Measurements from ENCODE around the gene TBCD. TPM values are rescaled to one million over a fixed set of nuclear protein-coding genes. Genes with fewer than 3 reads are reported as not detected.

The TBCD gene
- total RNA-seq, 1 donor from 2014 or later = 207 TPM

GRCh38 chr17:82881324-82881823 is 129.5 kb downstream of the TBCD start:
- H3K27me3 Mint-ChIP-seq (ENCODE audit: unreplicated experiment) = peaks cover 11% of the 10 kb centered on the region

GRCh38 chr17:82881900-82882714 is 130.2 kb downstream of the TBCD start:
- Mint-ChIP-seq H3K27ac (ENCODE audit: unreplicated experiment) (peak overlapping the region; percentile 13), H3K9me3 (ENCODE audit: unreplicated experiment) (no peaks in the 10 kb centered on the region)

More at GRCh38 chr17:82881324-82881823, 129.5 kb downstream of the TBCD start:
- H3K4me3 Mint-ChIP-seq (ENCODE audit: unreplicated experiment) = no peak overlapping the region
- DNase-seq (ENCODE audit: low spot score) = no peak
- peaks cover 32% of the 10 kb centered on the region for H3K36me3 Mint-ChIP-seq (ENCODE audit: low read depth, unreplicated experiment)
- H3K9me3 Mint-ChIP-seq (ENCODE audit: unreplicated experiment) = no peaks in the 10 kb centered on the region
- no peak overlapping the region for H3K27ac Mint-ChIP-seq (ENCODE audit: unreplicated experiment)
- no peak for TF ChIP-seq CTCF (IDR thresholded peaks at IDR 0.05; ENCODE audit: unreplicated experiment)
- H3K4me1 Mint-ChIP-seq (ENCODE audit: unreplicated experiment) = peaks cover 40% of the 10 kb centered on the region

GRCh38 chr17:82882715-82883418 is 131.0 kb downstream of the TBCD start:
- Mint-ChIP-seq H3K9me3 (ENCODE audit: unreplicated experiment) (no peaks in the 10 kb centered on the region), H3K4me1 (ENCODE audit: unreplicated experiment) (peaks cover 34% of the 10 kb centered on the region), H3K27ac (ENCODE audit: unreplicated experiment) (peak overlapping the region; percentile 13), H3K27me3 (ENCODE audit: unreplicated experiment) (peaks cover 15% of the 10 kb centered on the region), H3K36me3 (ENCODE audit: low read depth, unreplicated experiment) (peaks cover 43% of the 10 kb centered on the region), H3K4me3 (ENCODE audit: unreplicated experiment) (no peak overlapping the region)
- TF ChIP-seq CTCF (IDR thresholded peaks at IDR 0.05; ENCODE audit: unreplicated experiment) = no peak
- DNase-seq (ENCODE audit: low spot score) = no peak

More at GRCh38 chr17:82881900-82882714, 130.2 kb downstream of the TBCD start:
- H3K27me3 Mint-ChIP-seq (ENCODE audit: unreplicated experiment) = peaks cover 11% of the 10 kb centered on the region
- no peak for DNase-seq (ENCODE audit: low spot score)
- no peak for TF ChIP-seq CTCF (IDR thresholded peaks at IDR 0.05; ENCODE audit: unreplicated experiment)
- H3K4me3 Mint-ChIP-seq (ENCODE audit: unreplicated experiment) = no peak overlapping the region
- H3K4me1 Mint-ChIP-seq (ENCODE audit: unreplicated experiment) = peaks cover 34% of the 10 kb centered on the region
- H3K36me3 Mint-ChIP-seq (ENCODE audit: low read depth, unreplicated experiment) = peaks cover 36% of the 10 kb centered on the region

GRCh38 chr17:82883419-82884031 is 131.7 kb downstream of the TBCD start:
- TF ChIP-seq CTCF (IDR thresholded peaks at IDR 0.05; ENCODE audit: unreplicated experiment) = no peak
- DNase-seq (ENCODE audit: low spot score) = no peak
- peaks cover 17% of the 10 kb centered on the region for H3K27me3 Mint-ChIP-seq (ENCODE audit: unreplicated experiment)
- H3K36me3 Mint-ChIP-seq (ENCODE audit: low read depth, unreplicated experiment) = peaks cover 47% of the 10 kb centered on the region
- no peaks in the 10 kb centered on the region for H3K9me3 Mint-ChIP-seq (ENCODE audit: unreplicated experiment)
- peak overlapping the region; percentile 5 for H3K27ac Mint-ChIP-seq (ENCODE audit: unreplicated experiment)
- H3K4me1 Mint-ChIP-seq (ENCODE audit: unreplicated experiment) = peaks cover 34% of the 10 kb centered on the region
- no peak overlapping the region for H3K4me3 Mint-ChIP-seq (ENCODE audit: unreplicated experiment)

Data from endothelial cell (in vitro differentiated cells).